Caco-2 (cell line): ENCODE measurements around the gene ADIPOQ. TPM values are rescaled to one million over a fixed set of nuclear protein-coding genes. Genes with fewer than 3 reads are reported as not detected.
"Not testable (repeated sequence)": the region's sequence is repeated elsewhere in the genome, so short reads cannot be mapped to it uniquely, and the experiment has no call there.

ENCODE experiments used
- BruUV-seq: library from RNA; stranded (reverse); fragments of 400-500 nt; replicated peaks from 2 replicates; lab custom pipeline; 2021; lab: Mats Ljungman, UMichigan
- CTCF ChIA-PET: fragments of 300-600 bp; sonication (Branson Sonifier 250); formaldehyde crosslinking; loops from one replicate; lab custom pipeline; 2022; ENCODE audit warnings: antibody characterized with exemption; lab: Charles Lee
- POLR2A ChIA-PET: fragments of 300-600 bp; sonication (Branson Sonifier 250); formaldehyde crosslinking; loops from one replicate; lab custom pipeline; 2022; ENCODE audit warnings: antibody characterized with exemption; lab: Charles Lee
- DNase-seq, 2 experiments: peaks; one replicate each; pipeline versions ENCODE4 v3.0.0 to v3.0.0-alpha.2; 2020 to 2022
- H3K27me3 ChIP-seq: replicated peaks from 2 replicates; pipeline ENCODE4 v1.6.0; 2011; ENCODE audit warnings: low read length; ENCODE audit not compliant: control insufficient read depth, insufficient read depth
- H3K36me3 ChIP-seq: 2 replicates; pipeline ENCODE4 v1.5.1; 2011; ENCODE audit warnings: low read length; ENCODE audit not compliant: control insufficient read depth, insufficient read depth
- H3K4me1 ChIP-seq: fragments of 250-450 bp; sonication (Bioruptor Pico); 2 replicates; pipeline ENCODE4 v1.5.1; 2020; ENCODE audit warnings: mild to moderate bottlenecking
- H3K4me3 ChIP-seq: 2 replicates; pipeline ENCODE4 v1.5.1; 2011; ENCODE audit warnings: low read depth, mild to moderate bottlenecking, control low read depth, low read length
- H3K9me3 ChIP-seq: fragments of 250-450 bp; sonication (Bioruptor Pico); 2 replicates; pipeline ENCODE4 v1.5.1; 2020; ENCODE audit warnings: mild to moderate bottlenecking, moderate library complexity
- H3K27ac Mint-ChIP-seq: one replicate; pipeline ENCODE4 v1.8.0; 2022; ENCODE audit warnings: mixed read lengths; ENCODE audit not compliant: unreplicated experiment
- H3K27me3 Mint-ChIP-seq: one replicate; pipeline ENCODE4 v1.8.0; 2022; ENCODE audit warnings: mixed read lengths; ENCODE audit not compliant: insufficient read depth, unreplicated experiment
- H3K36me3 Mint-ChIP-seq: one replicate; pipeline ENCODE4 v1.8.0; 2022; ENCODE audit warnings: mild to moderate bottlenecking, mixed read lengths; ENCODE audit not compliant: insufficient read depth, unreplicated experiment
- H3K4me1 Mint-ChIP-seq: one replicate; pipeline ENCODE4 v1.8.0; 2022; ENCODE audit warnings: low read depth, mixed read lengths; ENCODE audit not compliant: unreplicated experiment
- H3K4me3 Mint-ChIP-seq: one replicate; pipeline ENCODE4 v1.8.0; 2022; ENCODE audit warnings: mild to moderate bottlenecking, moderate library complexity, mixed read lengths; ENCODE audit not compliant: unreplicated experiment
- H3K9me3 Mint-ChIP-seq: one replicate; pipeline ENCODE4 v1.8.0; 2022; ENCODE audit warnings: mixed read lengths; ENCODE audit not compliant: unreplicated experiment
- CTCF ChIP-seq, 2 experiments: fragments of 200-600 bp in 1 of 2; IDR thresholded peaks; 1 replicate in 1 of 2; 2 replicates in 1 of 2; pipeline versions ENCODE4 v1.5.1 to v1.8.0; 2011 to 2022; ENCODE audit warnings: antibody characterized with exemption in 1 of 2, control low read depth in 1 of 2, inconsistent platforms in 1 of 2, low read depth in 1 of 2, low read length in 1 of 2, mild to moderate bottlenecking in 1 of 2, moderate library complexity in 1 of 2; ENCODE audit not compliant: insufficient read depth in 1 of 2, severe bottlenecking in 1 of 2, unreplicated experiment in 1 of 2
- intact Hi-C: fragments of 100-400 bp; cut with micrococcal nuclease; formaldehyde crosslinking; loops from one replicate; pipeline ENCODE4 v1.10.0; 2022; ENCODE audit not compliant: unreplicated experiment
- total RNA-seq: library from RNA; stranded (reverse); gene quantifications from 2 replicates; pipeline ENCODE4 v1.2.3, GENCODE V29; 2022

The ADIPOQ gene
- total RNA-seq, 1 experiment from 2014 or later: not detected

GRCh38 chr3:186869253-186870100, 27.0 kb downstream of the ADIPOQ start:
- no peaks in the 10 kb centered on the region for H3K27me3 Mint-ChIP-seq
- POLR2A ChIA-PET: interaction anchor here (0.6 kb wide), 1 partner anchor 257 kb away, joined by 3 read pairs; no protein-coding TSS in a partner anchor

GRCh38 chr3:186870421-186871201, 28.1 kb downstream of the ADIPOQ start:
- BruUV-seq: no TSS peak
- Mint-ChIP-seq H3K27me3 (no peaks in the 10 kb centered on the region), H3K27ac (no peak overlapping the region), H3K36me3 (no peaks in the 10 kb centered on the region), H3K9me3 (no peaks in the 10 kb centered on the region), H3K4me3 (no peak overlapping the region), H3K4me1 (peaks cover 9% of the 10 kb centered on the region)
- Histone ChIP-seq H3K4me1 (no peaks in the 10 kb centered on the region), H3K9me3 (no peaks in the 10 kb centered on the region), H3K36me3 (no peaks in the 10 kb centered on the region), H3K4me3 (no peak overlapping the region), H3K27me3 (no peaks in the 10 kb centered on the region)
- CTCF ChIA-PET: no interaction called here
- DNase-seq: no peak
- TF ChIP-seq CTCF (IDR thresholded peaks at IDR 0.05; ENCODE audit: insufficient read depth in 1 of 2, low read depth in 1 of 2, low read length in 1 of 2, severe bottlenecking in 1 of 2, unreplicated experiment in 1 of 2): no peak
- intact Hi-C loops: no loop called here
- POLR2A ChIA-PET: no interaction called here

More at GRCh38 chr3:186869253-186870100, 27.0 kb downstream of the ADIPOQ start:
- no peak overlapping the region for H3K27ac Mint-ChIP-seq
- DNase-seq: no peak
- no peaks in the 10 kb centered on the region for H3K9me3 Mint-ChIP-seq
- no peaks in the 10 kb centered on the region for H3K36me3 ChIP-seq
- H3K4me3 Mint-ChIP-seq: no peak overlapping the region
- intact Hi-C loops: no loop called here
- H3K36me3 Mint-ChIP-seq: no peaks in the 10 kb centered on the region
- H3K4me1 Mint-ChIP-seq: peaks cover 9% of the 10 kb centered on the region
- CTCF ChIA-PET: no interaction called here
- no peak for TF ChIP-seq CTCF (IDR thresholded peaks at IDR 0.05; ENCODE audit: insufficient read depth in 1 of 2, low read depth in 1 of 2, low read length in 1 of 2, severe bottlenecking in 1 of 2, unreplicated experiment in 1 of 2)
- H3K27me3 ChIP-seq: no peaks in the 10 kb centered on the region
- no peaks in the 10 kb centered on the region for H3K4me1 ChIP-seq
- no TSS peak for BruUV-seq
- H3K9me3 ChIP-seq: no peaks in the 10 kb centered on the region
- no peak overlapping the region for H3K4me3 ChIP-seq

- Mint-ChIP-seq H3K9me3 (no peaks in the 10 kb centered on the region), H3K4me1 (peaks cover 9% of the 10 kb centered on the region), H3K27me3 (no peaks in the 10 kb centered on the region), H3K27ac (no peak overlapping the region), H3K36me3 (no peaks in the 10 kb centered on the region), H3K4me3 (no peak overlapping the region)
- ChIA-PET POLR2A (no interaction called here), CTCF (no interaction called here)
- intact Hi-C loops: no loop called here
- Histone ChIP-seq H3K36me3 (no peaks in the 10 kb centered on the region), H3K4me3 (no peak overlapping the region), H3K9me3 (no peaks in the 10 kb centered on the region), H3K4me1 (no peaks in the 10 kb centered on the region), H3K27me3 (no peaks in the 10 kb centered on the region)
- BruUV-seq: no TSS peak
- DNase-seq: no peak
- TF ChIP-seq CTCF (IDR thresholded peaks at IDR 0.05; ENCODE audit: insufficient read depth in 1 of 2, low read depth in 1 of 2, low read length in 1 of 2, severe bottlenecking in 1 of 2, unreplicated experiment in 1 of 2): no peak
Observed at GRCh38 chr3:186871403-186871924, 29.0 kb downstream of the ADIPOQ start.

- H3K9me3 ChIP-seq, H3K36me3 ChIP-seq, DNase-seq, H3K36me3 Mint-ChIP-seq, H3K27ac Mint-ChIP-seq, H3K4me1 ChIP-seq, intact Hi-C loops, H3K27me3 ChIP-seq, H3K9me3 Mint-ChIP-seq, H3K4me3 ChIP-seq, H3K27me3 Mint-ChIP-seq, CTCF ChIA-PET, POLR2A ChIA-PET, H3K4me3 Mint-ChIP-seq, BruUV-seq, H3K4me1 Mint-ChIP-seq: not testable (repeated sequence)
Observed at GRCh38 chr3:186873796-186874195, 31.3 kb downstream of the ADIPOQ start.
